Myometrial cell (primary cell): ENCODE measurements around the gene SLC52A1. TPM values are rescaled to one million over a fixed set of nuclear protein-coding genes. Genes with fewer than 3 reads are reported as not detected.

Experiments used
- total RNA-seq: library from RNA; depleted of rRNA; stranded (reverse); fragments of >200 nt; gene quantifications from 2 replicates; pipeline ENCODE4 v1.2.3, GENCODE V29; 2015

The SLC52A1 gene
- 0.29 and 0.71 TPM in 2 replicates for total RNA-seq

GRCh38 chr17:5035315-5035714, at the start of gene SLC52A1:
Gene SLC52A1, minus strand, starts transcription at chr17:5035426. Its CDS starts 820 bp downstream, at chr17:5034606.

GRCh38 chr17:5078106-5079028, 43.1 kb upstream of the SLC52A1 start, which contains the start of gene ZFP3:
Gene ZFP3, plus strand, starts transcription at chr17:5078467. Its CDS starts 13,038 bp downstream, at chr17:5091505.

GRCh38 chr17:4997302-4998026, 37.8 kb downstream of the SLC52A1 start, which contains the start of the genes INCA1 and KIF1C:
Gene INCA1, minus strand, starts transcription at chr17:4997522. Its CDS starts 3,085 bp downstream, at chr17:4994437.
Gene KIF1C, plus strand, starts transcription at chr17:4997950. Its CDS starts 2,297 bp downstream, at chr17:5000247.

GRCh38 chr17:4986951-4987766, 48.1 kb downstream of the SLC52A1 start, which contains the start of gene CAMTA2:
Gene CAMTA2, minus strand, starts transcription at chr17:4987675. Its CDS starts 1,453 bp downstream, at chr17:4986222.

Other genes starting within 250 kb of the SLC52A1 start
- gene VMO1, start 249.1 kb downstream of the SLC52A1 start, total RNA-seq, result not detected in 2 replicates
- not detected in 2 replicates for gene GLTPD2, start 246.5 kb downstream of the SLC52A1 start, total RNA-seq
- 350 and 452 TPM in 2 replicates for gene PSMB6, start 239.3 kb downstream of the SLC52A1 start, total RNA-seq
- gene PLD2, start 228.3 kb downstream of the SLC52A1 start, total RNA-seq, result 19.8 and 28.3 TPM in 2 replicates
- gene MINK1, start 202.1 kb downstream of the SLC52A1 start, total RNA-seq, result 22.2 and 26.2 TPM in 2 replicates
- 4.3 and 5.7 TPM in 2 replicates for gene C17orf107, start 135.9 kb downstream of the SLC52A1 start, total RNA-seq
- gene CHRNE, start 132.3 kb downstream of the SLC52A1 start, total RNA-seq, result 0.35 and 0.86 TPM in 2 replicates
- not detected in 2 replicates for gene GP1BA, start 103.1 kb downstream of the SLC52A1 start, total RNA-seq
- 61.9 and 65.2 TPM in 2 replicates for gene SLC25A11, start 95.4 kb downstream of the SLC52A1 start, total RNA-seq
- 64.3 and 64.5 TPM in 2 replicates for gene RNF167, start 95.2 kb downstream of the SLC52A1 start, total RNA-seq
- 1,248 and 1,319 TPM in 2 replicates for gene PFN1, start 86.9 kb downstream of the SLC52A1 start, total RNA-seq
- gene ENO3, start 84.3 kb downstream of the SLC52A1 start, total RNA-seq, result 3.4 TPM in 1 of 2 replicates, not detected in the other
- 60.0 and 64.9 TPM in 2 replicates for gene SPAG7, start 67.6 kb downstream of the SLC52A1 start, total RNA-seq
- gene CAMTA2, start 47.8 kb downstream of the SLC52A1 start, total RNA-seq, result 15.6 and 36.6 TPM in 2 replicates
- under 0.01 and 0.53 TPM in 2 replicates for gene INCA1, start 37.9 kb downstream of the SLC52A1 start, total RNA-seq
- 49.3 and 54.8 TPM in 2 replicates for gene KIF1C, start 37.5 kb downstream of the SLC52A1 start, total RNA-seq
- gene ZFP3, start 43.0 kb upstream of the SLC52A1 start, total RNA-seq, result 0.89 and 1.7 TPM in 2 replicates
- gene ZNF232, start 76.5 kb upstream of the SLC52A1 start, total RNA-seq, result 3.5 and 6.6 TPM in 2 replicates
- gene USP6, start 80.6 kb upstream of the SLC52A1 start, total RNA-seq, result 0.18 TPM in 1 of 2 replicates, not detected in the other
- gene ZNF594, start 156.4 kb upstream of the SLC52A1 start, total RNA-seq, result 0.29 and 1.6 TPM in 2 replicates
- not detected in 2 replicates for gene SCIMP, start 199.4 kb upstream of the SLC52A1 start, total RNA-seq
- 31.2 and 31.4 TPM in 2 replicates for gene RABEP1, start 246.9 kb upstream of the SLC52A1 start, total RNA-seq